IMR-90 (cell line): ENCODE results near the gene CLASP1. TPM values are rescaled to one million over a fixed set of nuclear protein-coding genes. Genes with fewer than 3 reads are reported as not detected.

Source experiments
- ATAC-seq: fragments of 200-7000 bp; cut with Tn5 transposase; 2 replicates; pipeline ENCODE4 v1.9.1; 2020; ENCODE audit warnings: low read depth, mild to moderate bottlenecking, moderate library complexity
- BruUV-seq: library from RNA; stranded (reverse); fragments of 400-500 nt; replicated peaks from 2 replicates; lab custom pipeline; 2021; lab: Mats Ljungman, UMichigan
- CTCF ChIA-PET: fragments of 300-600 bp; formaldehyde crosslinking; extraction: SDS; loops from one replicate; lab custom pipeline; 2021; ENCODE audit warnings: antibody characterized with exemption; lab: Yijun Ruan, JAX
- POLR2A ChIA-PET: fragments of 300-600 bp; sonication (Branson Sonifier 250); formaldehyde crosslinking; loops from one replicate; lab custom pipeline; 2022; ENCODE audit warnings: antibody characterized with exemption; ENCODE audit not compliant: unreplicated experiment; lab: Charles Lee
- DNase-seq: peaks from one replicate; pipeline ENCODE4 v3.0.0; 2013
- H2AFZ ChIP-seq: replicated peaks from 2 replicates; pipeline ENCODE3; 2013; ENCODE audit warnings: low read length, mild to moderate bottlenecking; ENCODE audit not compliant: poor library complexity
- H2AK5ac ChIP-seq: 2 replicates; pipeline ENCODE4 v1.6.1; 2013; ENCODE audit warnings: low read depth, low read length, inconsistent platforms
- H2AK9ac ChIP-seq: replicated peaks from 2 replicates; pipeline ENCODE3; 2013; ENCODE audit warnings: mild to moderate bottlenecking, low read depth, low read length, moderate library complexity; ENCODE audit not compliant: poor library complexity
- H2BK120ac ChIP-seq: 2 replicates; pipeline ENCODE4 v1.6.1; 2013; ENCODE audit warnings: low read depth, low read length, inconsistent platforms
- H2BK15ac ChIP-seq: 3 replicates; pipeline ENCODE4 v1.6.1; 2013; ENCODE audit warnings: low read depth, low read length, inconsistent platforms
- H2BK20ac ChIP-seq: 2 replicates; pipeline ENCODE4 v1.6.1; 2013; ENCODE audit warnings: low read depth, mild to moderate bottlenecking, inconsistent platforms, low read length, moderate library complexity
- H2BK5ac ChIP-seq: 2 replicates; pipeline ENCODE4 v1.6.1; 2013; ENCODE audit warnings: mild to moderate bottlenecking, low read depth, low read length, inconsistent platforms; ENCODE audit not compliant: poor library complexity, severe bottlenecking
- H3K14ac ChIP-seq: replicated peaks from 2 replicates; pipeline ENCODE4 v1.6.1; 2013; ENCODE audit warnings: low read depth, low read length, inconsistent platforms
- H3K18ac ChIP-seq: 2 replicates; pipeline ENCODE4 v1.6.1; 2013; ENCODE audit warnings: low read depth, low read length, control low read depth
- H3K23ac ChIP-seq: 2 replicates; pipeline ENCODE4 v1.6.1; 2013; ENCODE audit warnings: low read depth, low read length, inconsistent platforms
- H3K27ac ChIP-seq: 2 replicates; pipeline ENCODE4 v1.5.1; 2013; ENCODE audit warnings: mild to moderate bottlenecking, control low read depth, low read length; ENCODE audit not compliant: insufficient read depth
- H3K27me3 ChIP-seq: 2 replicates; pipeline ENCODE4 v1.6.1; 2013; ENCODE audit warnings: low read length; ENCODE audit not compliant: control insufficient read depth, insufficient read depth
- H3K36me3 ChIP-seq: 2 replicates; pipeline ENCODE4 v1.6.1; 2013; ENCODE audit warnings: low read length, mixed read lengths; ENCODE audit not compliant: control insufficient read depth, insufficient read depth
- H3K4ac ChIP-seq: 2 replicates; pipeline ENCODE4 v1.6.1; 2013; ENCODE audit warnings: low read depth, low read length, inconsistent platforms
- H3K4me1 ChIP-seq: 2 replicates; pipeline ENCODE4 v1.6.1; 2013; ENCODE audit warnings: low read length, mixed read lengths; ENCODE audit not compliant: control insufficient read depth, insufficient read depth
- H3K4me2 ChIP-seq: 2 replicates; pipeline ENCODE4 v1.6.1; 2013; ENCODE audit warnings: low read depth, mild to moderate bottlenecking, control low read depth, low read length, moderate library complexity
- H3K4me3 ChIP-seq: 2 replicates; pipeline ENCODE4 v1.5.1; 2013; ENCODE audit warnings: low read depth, mild to moderate bottlenecking, control low read depth, low read length, moderate library complexity; ENCODE audit not compliant: insufficient read depth
- H3K56ac ChIP-seq: 2 replicates; pipeline ENCODE4 v1.6.1; 2013; ENCODE audit warnings: low read length, inconsistent platforms; ENCODE audit not compliant: insufficient read depth; ENCODE audit errors: extremely low read depth
- H3K79me1 ChIP-seq, 2 experiments: 2 replicates each; pipeline ENCODE4 v1.6.1; 2013; ENCODE audit warnings: low read length in 2 of 2, inconsistent platforms in 1 of 2, low read depth in 1 of 2
- H3K9ac ChIP-seq: 2 replicates; pipeline ENCODE4 v1.6.1; 2013; ENCODE audit warnings: low read depth, low read length, control low read depth
- H3K9me1 ChIP-seq: 2 replicates; pipeline ENCODE4 v1.6.1; 2013; ENCODE audit warnings: low read length, inconsistent platforms; ENCODE audit not compliant: insufficient read depth
- H3K9me3 ChIP-seq: 2 replicates; pipeline ENCODE4 v1.6.1; 2013; ENCODE audit warnings: low read length; ENCODE audit not compliant: control insufficient read depth, insufficient read depth
- H4K20me1 ChIP-seq: 2 replicates; pipeline ENCODE4 v1.6.1; 2013; ENCODE audit warnings: low read length, inconsistent platforms; ENCODE audit not compliant: insufficient read depth
- H4K5ac ChIP-seq: 2 replicates; pipeline ENCODE4 v1.6.1; 2013; ENCODE audit warnings: mild to moderate bottlenecking, low read depth, low read length, control low read depth
- H4K8ac ChIP-seq, 2 experiments: 2 replicates each; pipeline ENCODE4 v1.6.1; 2013; ENCODE audit warnings: low read depth in 2 of 2, low read length in 2 of 2, control low read depth in 1 of 2, inconsistent platforms in 1 of 2
- H4K91ac ChIP-seq: 2 replicates; pipeline ENCODE4 v1.6.1; 2013; ENCODE audit warnings: low read depth, low read length, inconsistent platforms; ENCODE audit not compliant: insufficient read depth
- BHLHE40 ChIP-seq: fragments of 150-350 bp; IDR thresholded peaks from 2 replicates; pipeline ENCODE4 v1.6.1; 2016; ENCODE audit warnings: mild to moderate bottlenecking, low read depth, low read length
- CEBPB ChIP-seq: IDR thresholded peaks from 2 replicates; pipeline ENCODE4 v1.6.1; 2012; ENCODE audit warnings: low read depth, low read length, improper control_type of control experiment
- CHD1 ChIP-seq: IDR thresholded peaks from 2 replicates; pipeline ENCODE4 v1.6.1; 2012; ENCODE audit warnings: low read depth, low read length, improper control_type of control experiment
- FOS ChIP-seq: fragments of 150-350 bp; IDR thresholded peaks from 2 replicates; pipeline ENCODE4 v1.6.1; 2016; ENCODE audit warnings: low read depth, low read length
- MAFK ChIP-seq: IDR thresholded peaks from 2 replicates; pipeline ENCODE4 v1.6.1; 2012; ENCODE audit warnings: low read depth, low read length, improper control_type of control experiment
- MAZ ChIP-seq: IDR thresholded peaks from 2 replicates; pipeline ENCODE4 v1.6.1; 2012; ENCODE audit warnings: low read depth, mild to moderate bottlenecking, low read length, improper control_type of control experiment, moderate library complexity, borderline replicate concordance
- MXI1 ChIP-seq: IDR thresholded peaks from 2 replicates; pipeline ENCODE4 v1.6.1; 2012; ENCODE audit warnings: low read depth, mild to moderate bottlenecking, low read length, moderate library complexity, borderline replicate concordance
- NFE2L2 ChIP-seq: fragments of 150-350 bp; IDR thresholded peaks from 2 replicates; pipeline ENCODE4 v1.6.1; 2016; ENCODE audit warnings: low read depth, mild to moderate bottlenecking, low read length
- POLR2A ChIP-seq: IDR thresholded peaks from 2 replicates; pipeline ENCODE4 v1.6.1; 2012; ENCODE audit warnings: mild to moderate bottlenecking, low read depth, low read length
- RAD21 ChIP-seq: IDR thresholded peaks from 2 replicates; pipeline ENCODE4 v1.6.1; 2012; ENCODE audit warnings: low read length, improper control_type of control experiment
- RCOR1 ChIP-seq: IDR thresholded peaks from 2 replicates; pipeline ENCODE4 v1.6.1; 2012; ENCODE audit warnings: mild to moderate bottlenecking, low read length, improper control_type of control experiment; ENCODE audit not compliant: insufficient replicate concordance
- RFX5 ChIP-seq: IDR thresholded peaks from 2 replicates; pipeline ENCODE4 v1.8.0; 2012; ENCODE audit warnings: low read depth, mild to moderate bottlenecking, low read length, moderate library complexity
- SMC3 ChIP-seq: fragments of 150-350 bp; IDR thresholded peaks from 2 replicates; pipeline ENCODE4 v1.6.1; 2016; ENCODE audit warnings: low read depth, mild to moderate bottlenecking, antibody characterized with exemption, low read length, moderate library complexity
- WGBS, 2 experiments: methylation state at CpG; one replicate each; pipeline versions ENCODE4 v1.1.5 to v1.1.7; 2013; ENCODE audit warnings: missing lambda C conversion rate in 2 of 2; ENCODE audit not compliant: insufficient read length in 1 of 2; ENCODE audit errors: extremely low coverage in 2 of 2; 5-methylcytosine and 5-hydroxymethylcytosine counted together
- dilution Hi-C: fragments of 300-500 bp; cut with HindIII; formaldehyde crosslinking; loops from one replicate; pipeline ENCODE4 v1.14.3; 2018; ENCODE audit warnings: low sequenced_read_pairs; ENCODE audit not compliant: unreplicated experiment
- in situ Hi-C: fragments of 300-500 bp; cut with MboI; formaldehyde crosslinking; loops from 3 replicates; pipeline ENCODE4 v1.14.3; 2019; ENCODE audit warnings: low sequenced_read_pairs, inconsistent platforms, mixed read lengths
- intact Hi-C: fragments of 100-400 bp; cut with micrococcal nuclease; formaldehyde crosslinking; loops from 2 replicates; pipeline ENCODE4 v1.10.0; 2022
- polyA plus RNA-seq, 3 experiments: library from polyadenylated mRNA; depleted of rRNA; stranded (reverse); fragments of >200 nt; gene quantifications; 2 replicates each; pipeline ENCODE4 v1.2.3, GENCODE V29; 2012; ENCODE audit warnings: low replicate concordance in 1 of 3
- total RNA-seq: library from RNA; depleted of rRNA; stranded (reverse); fragments of >200 nt; gene quantifications from 2 replicates; pipeline ENCODE4 v1.2.3, GENCODE V29; 2012
- TF ChIP-seq, protein P1 (sequence below): fragments of 150-350 bp; IDR thresholded peaks from 2 replicates; pipeline ENCODE4 v1.6.1; 2017; ENCODE audit warnings: mild to moderate bottlenecking, antibody characterized with exemption, low read length, low read depth
- TF ChIP-seq, protein P2 (sequence below): conservative IDR thresholded peaks from 2 replicates; pipeline ENCODE4 v1.5.1; 2012; ENCODE audit warnings: mild to moderate bottlenecking, low read depth, low read length, improper control_type of control experiment
- TF ChIP-seq, protein P3 (sequence below): fragments of 150-350 bp; IDR thresholded peaks from 2 replicates; pipeline ENCODE4 v1.6.1; 2016; ENCODE audit warnings: low read depth, mild to moderate bottlenecking, low read length, moderate library complexity, borderline replicate concordance

Gene CLASP1
- total and polyA plus RNA-seq, 2 of the 4 experiments (the other 2 are of a cell fraction) = 12.3 to 33.7 TPM

DNA sequence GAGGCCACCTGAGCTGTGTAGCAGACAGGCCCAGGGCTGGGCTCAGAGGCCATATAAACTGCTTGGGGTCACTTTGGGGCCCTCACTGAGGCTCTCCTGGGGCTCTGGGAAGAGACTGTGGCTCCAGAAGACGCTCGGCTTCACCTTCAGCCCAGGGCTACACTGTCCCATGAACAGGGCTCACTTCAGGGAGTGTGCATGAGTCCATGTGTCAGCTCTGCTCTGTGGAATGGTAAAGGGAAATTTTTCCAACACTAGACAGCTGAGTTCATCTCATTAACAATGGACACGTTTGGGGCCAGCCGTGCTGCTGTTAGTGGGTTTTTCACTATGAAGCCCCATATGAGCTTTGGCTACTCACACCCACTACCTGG lies 298.9 kb downstream of the CLASP1 start:
- Histone ChIP-seq H2AK9ac (no peak overlapping the region), H3K4ac (no peak overlapping the region), H3K23ac (no peak overlapping the region), H3K27me3 (no peaks in the 10 kb centered on the region), H2AFZ (no peak overlapping the region), H3K4me1 (no peaks in the 10 kb centered on the region), H3K36me3 (peaks cover 81% of the 10 kb centered on the region), H2BK15ac (no peak overlapping the region), H3K9ac (no peak overlapping the region), H2BK5ac (no peak overlapping the region), H2BK20ac (no peak overlapping the region), H3K79me1 (peaks cover 0 to 3% of the 10 kb centered on the region in 2 experiments; a peak in 2 of 4 replicates), H2BK120ac (no peak overlapping the region), H3K27ac (no peak overlapping the region), H3K9me1 (peaks cover 8% of the 10 kb centered on the region; the same call in 1 of the 2 replicates), H4K20me1 (0 out of 2 replicates have a peak, but pooled peaks cover under 1% of the 10 kb centered on the region), H3K4me2 (no peak overlapping the region), H3K9me3 (no peaks in the 10 kb centered on the region), H3K56ac (no peak overlapping the region), H2AK5ac (no peak overlapping the region), H4K8ac (no peak overlapping the region), H3K18ac (no peak overlapping the region), H3K14ac (no peak overlapping the region), H3K4me3 (no peak overlapping the region), H4K5ac (no peak overlapping the region), H4K91ac (no peak overlapping the region)
- POLR2A ChIA-PET = no interaction called here
- BruUV-seq = no TSS peak
- in situ Hi-C loops (loop anchor here (10.0 to 25.0 kb wide), 2 partner anchors 256 to 663 kb away; no protein-coding TSS in a partner anchor), intact Hi-C loops (no loop called here), dilution Hi-C loops (no loop called here)
- no peak for DNase-seq
- ATAC-seq = no peak
- TF ChIP-seq RAD21 = no peak
- TF ChIP-seq NFE2L2 = no peak
- TF ChIP-seq, protein P1, sequence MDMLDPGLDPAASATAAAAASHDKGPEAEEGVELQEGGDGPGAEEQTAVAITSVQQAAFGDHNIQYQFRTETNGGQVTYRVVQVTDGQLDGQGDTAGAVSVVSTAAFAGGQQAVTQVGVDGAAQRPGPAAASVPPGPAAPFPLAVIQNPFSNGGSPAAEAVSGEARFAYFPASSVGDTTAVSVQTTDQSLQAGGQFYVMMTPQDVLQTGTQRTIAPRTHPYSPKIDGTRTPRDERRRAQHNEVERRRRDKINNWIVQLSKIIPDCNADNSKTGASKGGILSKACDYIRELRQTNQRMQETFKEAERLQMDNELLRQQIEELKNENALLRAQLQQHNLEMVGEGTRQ = no peak
- TF ChIP-seq MAZ = no peak
- TF ChIP-seq SMC3 = no peak
- no peak for TF ChIP-seq MAFK
- TF ChIP-seq, protein P2, sequence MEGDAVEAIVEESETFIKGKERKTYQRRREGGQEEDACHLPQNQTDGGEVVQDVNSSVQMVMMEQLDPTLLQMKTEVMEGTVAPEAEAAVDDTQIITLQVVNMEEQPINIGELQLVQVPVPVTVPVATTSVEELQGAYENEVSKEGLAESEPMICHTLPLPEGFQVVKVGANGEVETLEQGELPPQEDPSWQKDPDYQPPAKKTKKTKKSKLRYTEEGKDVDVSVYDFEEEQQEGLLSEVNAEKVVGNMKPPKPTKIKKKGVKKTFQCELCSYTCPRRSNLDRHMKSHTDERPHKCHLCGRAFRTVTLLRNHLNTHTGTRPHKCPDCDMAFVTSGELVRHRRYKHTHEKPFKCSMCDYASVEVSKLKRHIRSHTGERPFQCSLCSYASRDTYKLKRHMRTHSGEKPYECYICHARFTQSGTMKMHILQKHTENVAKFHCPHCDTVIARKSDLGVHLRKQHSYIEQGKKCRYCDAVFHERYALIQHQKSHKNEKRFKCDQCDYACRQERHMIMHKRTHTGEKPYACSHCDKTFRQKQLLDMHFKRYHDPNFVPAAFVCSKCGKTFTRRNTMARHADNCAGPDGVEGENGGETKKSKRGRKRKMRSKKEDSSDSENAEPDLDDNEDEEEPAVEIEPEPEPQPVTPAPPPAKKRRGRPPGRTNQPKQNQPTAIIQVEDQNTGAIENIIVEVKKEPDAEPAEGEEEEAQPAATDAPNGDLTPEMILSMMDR = no peak
- TF ChIP-seq RFX5 = no peak
- no peak for TF ChIP-seq BHLHE40
- TF ChIP-seq POLR2A = no peak
- TF ChIP-seq, protein P3, sequence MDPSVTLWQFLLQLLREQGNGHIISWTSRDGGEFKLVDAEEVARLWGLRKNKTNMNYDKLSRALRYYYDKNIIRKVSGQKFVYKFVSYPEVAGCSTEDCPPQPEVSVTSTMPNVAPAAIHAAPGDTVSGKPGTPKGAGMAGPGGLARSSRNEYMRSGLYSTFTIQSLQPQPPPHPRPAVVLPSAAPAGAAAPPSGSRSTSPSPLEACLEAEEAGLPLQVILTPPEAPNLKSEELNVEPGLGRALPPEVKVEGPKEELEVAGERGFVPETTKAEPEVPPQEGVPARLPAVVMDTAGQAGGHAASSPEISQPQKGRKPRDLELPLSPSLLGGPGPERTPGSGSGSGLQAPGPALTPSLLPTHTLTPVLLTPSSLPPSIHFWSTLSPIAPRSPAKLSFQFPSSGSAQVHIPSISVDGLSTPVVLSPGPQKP = no peak
- TF ChIP-seq CHD1 = no peak
- no peak for TF ChIP-seq FOS
- no peak for TF ChIP-seq RCOR1
- TF ChIP-seq CEBPB = no peak
- TF ChIP-seq MXI1 = no peak
- no CpG with 5 or more reads among the region's 4 CpGs for WGBS, 2 experiments
- CTCF ChIA-PET = no interaction called here
